Cardiac septum (tissue), 1 donor: ENCODE results near the gene CCDC107. TPM values are rescaled to one million over a fixed set of nuclear protein-coding genes. Genes with fewer than 3 reads are reported as not detected.
A peak's percentile ranks its signal among the peaks of the same experiment; 100 is the strongest.

Experiments used
- DNase-seq: peaks from one replicate; pipeline ENCODE4 v3.0.0-alpha.2; 2020; ENCODE audit warnings: low spot score
- intact Hi-C: fragments of 100-400 bp; cut with DNase I; formaldehyde crosslinking; loops from one replicate; pipeline ENCODE4 v1.14.0; 2022
- total RNA-seq: library from RNA; stranded (reverse); fragmentation: NEBNext Ultra II Directional; extraction: Animal tissue kit (Norgen Biotek cat#: 25700); gene quantifications from one replicate; pipeline ENCODE4 v1.2.1, GENCODE V29; 2021
- donor health status: DM: no; HTN: no; CAD: no.

Gene CCDC107
- total RNA-seq, 1 donor from 2014 or later: 47.7 TPM

GRCh38 chr9:35656348-35656747 lies 1.7 kb upstream of the CCDC107 start:
- DNase-seq: peak; percentile 73
- intact Hi-C loops: loop anchor here (5.0 kb wide), 1 partner anchor 156 kb away; the partner anchor contains the start of gene SPAG8

GRCh38 chr9:35656831-35657545 lies 1.1 kb upstream of the CCDC107 start:
- intact Hi-C loops: loop anchor here (1.0 to 5.0 kb wide), 2 partner anchors 74 to 155 kb away; partner anchors contain the start of gene SPAG8
- peak; percentile 44 for DNase-seq

- intact Hi-C loops: loop anchor here (1.0 to 5.0 kb wide), 4 partner anchors 33 to 155 kb away; partner anchors contain the start of genes SPAG8 and TESK1
- DNase-seq: peak; percentile 96
Measured at GRCh38 chr9:35657546-35658136, 451 bp upstream of the CCDC107 start, which contains the start of gene RMRP. TSS of gene RMRP (minus strand) at chr9:35658019.

- DNase-seq: peak; percentile 64
- intact Hi-C loops: loop anchor here (2.0 to 5.0 kb wide), 3 partner anchors 32 to 153 kb away; partner anchors contain the start of genes SPAG8 and TESK1
Measured at GRCh38 chr9:35658968-35659220, 802 bp downstream of the CCDC107 start.

GRCh38 chr9:35659340-35659739 lies 1.2 kb downstream of the CCDC107 start:
- intact Hi-C loops: loop anchor here (2.0 to 5.0 kb wide), 3 partner anchors 31 to 153 kb away; partner anchors contain the start of genes SPAG8 and TESK1
- peak; percentile 44 for DNase-seq

GRCh38 chr9:35660966-35661415 lies 2.9 kb downstream of the CCDC107 start:
- intact Hi-C loops: loop anchor here (10.0 kb wide), 1 partner anchor 224 kb away; no protein-coding TSS in a partner anchor

GRCh38 chr9:35661756-35662350 lies 3.8 kb downstream of the CCDC107 start:
- intact Hi-C loops: loop anchor here (10.0 kb wide), 1 partner anchor 223 kb away; no protein-coding TSS in a partner anchor
- DNase-seq: no peak

More at GRCh38 chr9:35660966-35661415, 2.9 kb downstream of the CCDC107 start:
- DNase-seq: no peak

DNA sequence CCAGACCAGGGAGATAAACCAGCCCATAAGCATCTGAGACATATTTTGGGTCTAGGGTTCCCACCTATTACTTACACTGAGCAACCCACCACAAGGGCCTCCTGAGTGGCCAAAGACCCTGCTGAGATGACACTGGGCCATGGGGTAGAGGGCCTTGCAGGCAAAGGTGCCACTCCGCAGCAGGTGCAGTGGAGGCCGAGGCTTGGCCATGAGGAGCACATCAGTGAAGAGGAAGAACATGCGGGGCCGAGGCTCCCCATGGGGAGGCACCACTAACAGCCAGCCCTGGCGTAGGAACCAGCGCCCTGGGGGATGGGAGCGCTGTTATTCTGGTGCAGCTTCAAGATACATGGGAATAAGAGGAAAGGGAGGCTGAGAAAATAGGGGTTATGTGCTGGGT lies 4.3 kb downstream of the CCDC107 start:
- intact Hi-C loops: loop anchor here (10.0 kb wide), 1 partner anchor 222 kb away; no protein-coding TSS in a partner anchor
- DNase-seq: no peak

- DNase-seq: peak; percentile 90
- intact Hi-C loops: loop anchor here (10.0 kb wide), 1 partner anchor 220 kb away; no protein-coding TSS in a partner anchor
Measured at GRCh38 chr9:35664531-35665470, 6.7 kb downstream of the CCDC107 start, which contains the start of gene ARHGEF39. TSS of gene ARHGEF39 (minus strand) at chr9:35665195. CDS start at chr9:35665169, 26 bp downstream.

- DNase-seq: no peak
- intact Hi-C loops: loop anchor here (10.0 kb wide), 1 partner anchor 219 kb away; no protein-coding TSS in a partner anchor
Measured at GRCh38 chr9:35665471-35665818, 7.4 kb downstream of the CCDC107 start.

GRCh38 chr9:35666045-35666444 lies 8.0 kb downstream of the CCDC107 start:
- intact Hi-C loops: loop anchor here (10.0 kb wide), 1 partner anchor 219 kb away; no protein-coding TSS in a partner anchor
- DNase-seq: no peak

- intact Hi-C loops: loop anchor here (10.0 kb wide), 1 partner anchor 218 kb away; no protein-coding TSS in a partner anchor
- no peak for DNase-seq
Measured at GRCh38 chr9:35666549-35666948, 8.5 kb downstream of the CCDC107 start.

DNA sequence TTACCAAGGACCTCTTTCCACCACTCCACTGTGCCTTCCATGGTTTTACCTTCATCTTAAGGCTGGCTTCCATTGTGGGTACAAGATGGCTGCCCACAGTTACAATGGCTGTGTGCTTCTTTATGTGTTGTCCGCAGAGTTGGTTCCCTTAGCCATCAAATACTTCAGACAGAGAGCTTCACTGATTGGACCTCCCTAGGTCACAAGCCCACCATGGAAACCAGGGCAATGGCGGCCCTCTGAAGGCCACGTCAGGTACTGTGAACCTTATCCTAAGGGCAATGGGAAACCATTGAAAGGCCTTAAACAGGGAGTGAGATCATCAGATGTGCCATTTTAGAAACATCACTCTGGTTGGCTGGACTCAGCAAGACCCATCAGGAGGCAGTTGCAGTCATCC lies 9.8 kb downstream of the CCDC107 start:
- intact Hi-C loops: loop anchor here (10.0 kb wide), 1 partner anchor 217 kb away; no protein-coding TSS in a partner anchor
- no peak for DNase-seq

GRCh38 chr9:35669331-35670145 lies 11.4 kb downstream of the CCDC107 start:
- intact Hi-C loops: loop anchor here (10.0 kb wide), 1 partner anchor 215 kb away; no protein-coding TSS in a partner anchor

GRCh38 chr9:35673132-35674024 lies 15.3 kb downstream of the CCDC107 start, which contains the start of gene CA9:
TSS of gene CA9 (plus strand) at chr9:35673928. CDS start at chr9:35673960, 32 bp downstream.
- no peak for DNase-seq
- intact Hi-C loops: no loop called here

More at GRCh38 chr9:35669331-35670145, 11.4 kb downstream of the CCDC107 start:
- no peak for DNase-seq

DNA sequence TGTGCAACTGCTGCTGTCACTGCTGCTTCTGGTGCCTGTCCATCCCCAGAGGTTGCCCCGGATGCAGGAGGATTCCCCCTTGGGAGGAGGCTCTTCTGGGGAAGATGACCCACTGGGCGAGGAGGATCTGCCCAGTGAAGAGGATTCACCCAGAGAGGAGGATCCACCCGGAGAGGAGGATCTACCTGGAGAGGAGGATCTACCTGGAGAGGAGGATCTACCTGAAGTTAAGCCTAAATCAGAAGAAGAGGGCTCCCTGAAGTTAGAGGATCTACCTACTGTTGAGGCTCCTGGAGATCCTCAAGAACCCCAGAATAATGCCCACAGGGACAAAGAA lies 15.9 kb downstream of the CCDC107 start:
- intact Hi-C loops: no loop called here
- no peak for DNase-seq

GRCh38 chr9:35675204-35675603 lies 17.1 kb downstream of the CCDC107 start:
- intact Hi-C loops: no loop called here
- DNase-seq: no peak
